GM12801 (cell line): ENCODE results near the gene SPNS1.

Experiments
- TF ChIP-seq, protein P1 (sequence below): IDR thresholded peaks from one replicate; pipeline ENCODE4 v1.5.1; 2011; ENCODE audit warnings: control low read depth; ENCODE audit not compliant: insufficient read length; ENCODE audit errors: extremely low read depth

SPNS1 gene

GRCh38 chr16:29028457-29029167 lies 54.0 kb downstream of the SPNS1 start:
- TF ChIP-seq, protein P1, sequence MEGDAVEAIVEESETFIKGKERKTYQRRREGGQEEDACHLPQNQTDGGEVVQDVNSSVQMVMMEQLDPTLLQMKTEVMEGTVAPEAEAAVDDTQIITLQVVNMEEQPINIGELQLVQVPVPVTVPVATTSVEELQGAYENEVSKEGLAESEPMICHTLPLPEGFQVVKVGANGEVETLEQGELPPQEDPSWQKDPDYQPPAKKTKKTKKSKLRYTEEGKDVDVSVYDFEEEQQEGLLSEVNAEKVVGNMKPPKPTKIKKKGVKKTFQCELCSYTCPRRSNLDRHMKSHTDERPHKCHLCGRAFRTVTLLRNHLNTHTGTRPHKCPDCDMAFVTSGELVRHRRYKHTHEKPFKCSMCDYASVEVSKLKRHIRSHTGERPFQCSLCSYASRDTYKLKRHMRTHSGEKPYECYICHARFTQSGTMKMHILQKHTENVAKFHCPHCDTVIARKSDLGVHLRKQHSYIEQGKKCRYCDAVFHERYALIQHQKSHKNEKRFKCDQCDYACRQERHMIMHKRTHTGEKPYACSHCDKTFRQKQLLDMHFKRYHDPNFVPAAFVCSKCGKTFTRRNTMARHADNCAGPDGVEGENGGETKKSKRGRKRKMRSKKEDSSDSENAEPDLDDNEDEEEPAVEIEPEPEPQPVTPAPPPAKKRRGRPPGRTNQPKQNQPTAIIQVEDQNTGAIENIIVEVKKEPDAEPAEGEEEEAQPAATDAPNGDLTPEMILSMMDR = no peak

DNA sequence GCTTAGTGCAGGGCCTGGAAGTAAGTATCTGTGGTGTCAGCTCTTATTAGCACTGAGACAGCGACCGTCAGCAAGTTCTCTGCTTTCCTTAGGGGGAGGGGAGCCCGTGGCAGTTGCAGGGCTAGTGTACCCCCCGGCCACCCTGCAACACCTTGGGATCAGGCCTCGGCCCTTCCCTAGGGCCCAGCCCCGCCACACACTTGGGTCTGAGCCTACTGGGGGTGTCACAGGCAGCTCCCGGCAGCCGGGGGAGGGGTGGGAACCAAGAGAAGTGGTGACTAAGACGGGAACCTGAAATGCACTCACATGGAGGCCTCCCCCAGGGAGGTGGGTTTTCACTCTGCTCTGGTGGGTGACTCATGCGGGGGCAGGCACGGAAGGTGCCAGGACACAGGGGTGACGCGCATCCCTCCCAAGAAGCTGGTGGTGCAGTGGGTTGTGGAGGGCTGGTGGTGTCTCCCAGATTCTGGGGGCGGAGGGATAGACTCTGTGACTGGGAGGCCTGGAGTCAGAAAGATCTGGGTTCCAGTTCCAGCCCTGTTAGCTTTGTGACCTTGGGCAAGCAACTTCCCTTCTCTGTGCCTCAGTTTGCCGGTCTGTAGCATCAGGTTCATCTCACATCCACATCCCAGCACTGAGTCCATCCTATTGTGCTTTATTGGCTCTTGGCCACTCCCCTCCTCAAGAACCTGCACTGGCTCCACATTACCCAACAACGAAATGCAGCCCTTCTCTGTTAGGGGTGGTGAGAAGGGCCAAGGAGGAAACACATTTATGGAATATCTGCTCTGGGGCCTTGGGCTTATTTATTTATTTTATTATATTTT lies 54.8 kb downstream of the SPNS1 start:
- TF ChIP-seq, protein P1 = no peak

DNA sequence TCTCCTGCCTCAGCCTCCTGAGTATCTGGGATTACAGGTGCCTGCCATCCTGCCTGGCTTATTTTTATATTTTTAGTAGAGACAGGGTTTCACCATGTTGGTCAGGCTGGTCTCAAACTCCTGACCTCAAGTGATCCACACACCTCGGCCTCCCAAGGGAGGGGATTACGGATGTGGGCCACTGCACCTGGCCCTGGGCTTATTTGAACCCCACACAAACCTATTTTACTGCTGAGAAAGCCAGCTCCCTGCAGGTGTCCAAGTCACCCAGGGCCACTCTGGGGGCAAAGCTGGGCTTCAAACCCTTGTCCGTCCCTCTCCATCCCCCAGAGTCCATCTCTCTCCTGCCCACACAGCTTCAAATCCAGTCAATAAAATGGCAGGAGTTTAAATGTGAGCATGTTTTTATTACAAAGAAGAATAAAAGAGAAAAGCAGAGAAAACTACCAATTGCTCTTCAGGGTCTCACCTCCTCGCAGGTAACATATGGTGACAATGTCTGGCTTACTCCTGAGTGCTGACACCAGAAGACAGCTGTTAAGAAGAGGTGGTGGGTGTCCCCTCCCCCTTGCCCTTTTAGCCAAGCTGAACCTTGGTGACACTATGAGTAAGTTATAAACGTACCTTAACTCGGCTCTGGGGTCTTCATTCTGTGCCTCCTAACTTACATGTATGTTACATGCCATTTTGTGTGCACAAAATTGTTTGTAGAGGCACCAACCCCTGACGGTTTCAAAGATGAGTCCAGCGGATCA lies 55.7 kb downstream of the SPNS1 start:
- TF ChIP-seq, protein P1 = no peak
